HCT116 (cell line): ENCODE measurements around the gene ZNRF3. TPM values are rescaled to one million over a fixed set of nuclear protein-coding genes. Genes with fewer than 3 reads are reported as not detected.

Experiments used
- ATAC-seq: fragments of 200-7000 bp; cut with Tn5 transposase; 2 replicates; pipeline ENCODE4 v1.9.1; 2020; ENCODE audit warnings: mild to moderate bottlenecking, moderate library complexity
- BruUV-seq: library from RNA; stranded (reverse); fragments of 400-500 nt; replicated peaks from 2 replicates; lab custom pipeline; 2021; lab: Mats Ljungman, UMichigan
- CTCF ChIA-PET: fragments of 300-600 bp; sonication (Branson Sonifier 250); formaldehyde crosslinking; loops from one replicate; lab custom pipeline; 2021; ENCODE audit warnings: antibody characterized with exemption; lab: Charles Lee
- POLR2A ChIA-PET: fragments of 300-600, 350-600 bp; sonication (Branson Sonifier 250); formaldehyde crosslinking; loops from one replicate; lab custom pipeline; 2021; ENCODE audit warnings: antibody characterized with exemption; lab: Charles Lee
- RAD21 ChIA-PET, 2 experiments: fragments of 300-600 bp; sonication (Branson Sonifier 250); formaldehyde crosslinking; loops; one replicate each; lab custom pipeline; 2023; ENCODE audit warnings: low total read pairs in 2 of 2; ENCODE audit not compliant: uncharacterized antibody in 2 of 2, unreplicated experiment in 2 of 2, low non-redundant PET in 1 of 2; lab: Charles Lee
- DNase-seq: peaks from one replicate; pipeline ENCODE4 v3.0.0-alpha.2; 2010; ENCODE audit warnings: low read depth, low spot score
- H2AFZ ChIP-seq: fragments of 200-600 bp; shearing (Covaris generic), sonication (generic); 2 replicates; pipeline ENCODE4 v1.6.1; 2017; ENCODE audit warnings: low read depth, mixed run types, mixed read lengths, antibody characterized with exemption, low read length; ENCODE audit not compliant: poor library complexity, severe bottlenecking
- H3K27ac ChIP-seq: 2 replicates; pipeline ENCODE4 v1.5.1; 2012; ENCODE audit warnings: low read depth, low read length
- H3K27me3 ChIP-seq: fragments of 200-600 bp; sonication (generic); 2 replicates; pipeline ENCODE4 v1.6.1; 2016; ENCODE audit warnings: mixed run types, low read length, mixed read lengths; ENCODE audit not compliant: insufficient read depth
- H3K36me3 ChIP-seq, 2 experiments: fragments of 200-500 bp in 1 of 2; fragments of 200-600 bp in 1 of 2; sonication (Bioruptor generic) in 1 of 2; sonication (generic) in 1 of 2; 2 replicates each; pipeline versions ENCODE4 v1.5.1 to v1.6.1; 2014 to 2016; ENCODE audit warnings: low read length in 2 of 2, inconsistent platforms in 1 of 2, mixed read lengths in 1 of 2, mixed run types in 1 of 2; ENCODE audit not compliant: insufficient read depth in 2 of 2, control insufficient read depth in 1 of 2
- H3K4me1 ChIP-seq, 2 experiments: fragments of 200-600 bp in 1 of 2; sonication (generic) in 1 of 2; 2 replicates each; pipeline versions ENCODE4 v1.5.1 to v1.6.1; 2012 to 2017; ENCODE audit warnings: low read length in 2 of 2, inconsistent platforms in 1 of 2, mild to moderate bottlenecking in 1 of 2, mixed read lengths in 1 of 2, mixed run types in 1 of 2, moderate library complexity in 1 of 2; ENCODE audit not compliant: insufficient read depth in 2 of 2, control insufficient read depth in 1 of 2
- H3K4me2 ChIP-seq: fragments of 200-600 bp; sonication (generic); 2 replicates; pipeline ENCODE4 v1.6.1; 2017; ENCODE audit warnings: mixed run types, low read length, mixed read lengths
- H3K4me3 ChIP-seq, 2 experiments: fragments of 200-600 bp in 1 of 2; sonication (generic) in 1 of 2; replicated peaks in 1 of 2; 2 replicates each; pipeline ENCODE4 v1.5.1; 2011 to 2016; ENCODE audit warnings: low read length in 2 of 2, control low read depth in 1 of 2, low read depth in 1 of 2, mild to moderate bottlenecking in 1 of 2, mixed read lengths in 1 of 2, mixed run types in 1 of 2
- H3K79me2 ChIP-seq: fragments of 200-600 bp; sonication (generic); 2 replicates; pipeline ENCODE4 v1.6.1; 2017; ENCODE audit warnings: mild to moderate bottlenecking, mixed run types, low read length, moderate library complexity, mixed read lengths; ENCODE audit not compliant: insufficient read depth
- H3K9ac ChIP-seq: fragments of 200-600 bp; sonication (generic); 2 replicates; pipeline ENCODE4 v1.6.1; 2016; ENCODE audit warnings: low read length, mixed read lengths
- H3K9me2 ChIP-seq: fragments of 200-600 bp; sonication (generic), shearing (Covaris generic); 2 replicates; pipeline ENCODE4 v1.6.1; 2017; ENCODE audit warnings: mixed run types, mild to moderate bottlenecking, moderate library complexity; ENCODE audit not compliant: insufficient read depth
- H3K9me3 ChIP-seq, 2 experiments: fragments of 200-500 bp in 1 of 2; fragments of 200-600 bp in 1 of 2; sonication (Bioruptor generic) in 1 of 2; sonication (generic) in 1 of 2; 2 replicates each; pipeline ENCODE4 v1.6.1; 2014 to 2017; ENCODE audit warnings: low read length in 2 of 2, mixed read lengths in 2 of 2, inconsistent platforms in 1 of 2, low read depth in 1 of 2, mild to moderate bottlenecking in 1 of 2, mixed run types in 1 of 2, moderate library complexity in 1 of 2; ENCODE audit not compliant: control insufficient read depth in 1 of 2, insufficient read depth in 1 of 2
- H4K20me1 ChIP-seq: fragments of 200-600 bp; sonication (generic), shearing (Covaris generic); 2 replicates; pipeline ENCODE4 v1.6.1; 2017; ENCODE audit warnings: mixed run types, mild to moderate bottlenecking, moderate library complexity; ENCODE audit not compliant: insufficient read depth
- CBX3 ChIP-seq: IDR thresholded peaks from 2 replicates; pipeline ENCODE4 v1.6.1; 2012; ENCODE audit warnings: low read depth
- EGR1 ChIP-seq: IDR thresholded peaks from 2 replicates; pipeline ENCODE4 v1.6.1; 2012; ENCODE audit warnings: low read depth
- EZH2 ChIP-seq: fragments of 200-600 bp; sonication (generic); IDR thresholded peaks from 2 replicates; pipeline ENCODE4 v1.6.1; 2017; ENCODE audit warnings: antibody characterized with exemption, mixed run types
- EZH2phosphoT487 ChIP-seq: fragments of 200-600 bp; IDR thresholded peaks from 2 replicates; pipeline ENCODE4 v1.6.1; 2018; ENCODE audit warnings: antibody characterized with exemption, borderline replicate concordance
- JUND ChIP-seq: IDR thresholded peaks from 2 replicates; pipeline ENCODE4 v1.6.1; 2012
- SP1 ChIP-seq: IDR thresholded peaks from 2 replicates; pipeline ENCODE4 v1.6.1; 2012; ENCODE audit warnings: low read depth
- ZFX ChIP-seq: fragments of 450-650 bp; IDR thresholded peaks from 2 replicates; pipeline ENCODE4 v1.6.1; 2017
- ZNF274 ChIP-seq: fragments of 200-500 bp; sonication (Bioruptor generic); IDR thresholded peaks from 2 replicates; pipeline ENCODE4 v1.6.1; 2014; ENCODE audit warnings: mild to moderate bottlenecking, low read depth, low read length, inconsistent platforms
- intact Hi-C: fragments of 100-400 bp; cut with micrococcal nuclease; formaldehyde crosslinking; loops from 2 replicates; pipeline ENCODE4 v1.10.0; 2022
- total RNA-seq: library from RNA; stranded (reverse); gene quantifications from one replicate; pipeline ENCODE4 v1.2.1, GENCODE V29; 2021; ENCODE audit not compliant: unreplicated experiment
- TF ChIP-seq, protein P1 (sequence below): IDR thresholded peaks from 2 replicates; pipeline ENCODE4 v1.6.1; 2012
- TF ChIP-seq, protein P2 (sequence below), 3 experiments: fragments of 200-600 bp in 1 of 3; sonication (generic) in 1 of 3; IDR thresholded peaks in 2 of 3; conservative IDR thresholded peaks in 1 of 3; 2 replicates each; pipeline ENCODE4 v1.5.1; 2012 to 2017; ENCODE audit warnings: low read depth in 2 of 3, low read length in 2 of 3, antibody characterized with exemption in 1 of 3, borderline replicate concordance in 1 of 3, control low read depth in 1 of 3, mild to moderate bottlenecking in 1 of 3, mixed read lengths in 1 of 3, mixed run types in 1 of 3, moderate library complexity in 1 of 3; ENCODE audit not compliant: insufficient read depth in 1 of 3
- TF ChIP-seq, protein P3 (sequence below): IDR thresholded peaks from 2 replicates; pipeline ENCODE4 v1.6.1; 2012; ENCODE audit warnings: low read depth
- TF ChIP-seq, protein P4 (sequence below): IDR thresholded peaks from 2 replicates; pipeline ENCODE4 v1.6.1; 2011; ENCODE audit warnings: mild to moderate bottlenecking, low read length, moderate library complexity; ENCODE audit not compliant: insufficient replicate concordance; ENCODE audit errors: extremely low read depth

ZNRF3 gene
- total RNA-seq, 1 experiment from 2014 or later: 12.2 TPM

DNA sequence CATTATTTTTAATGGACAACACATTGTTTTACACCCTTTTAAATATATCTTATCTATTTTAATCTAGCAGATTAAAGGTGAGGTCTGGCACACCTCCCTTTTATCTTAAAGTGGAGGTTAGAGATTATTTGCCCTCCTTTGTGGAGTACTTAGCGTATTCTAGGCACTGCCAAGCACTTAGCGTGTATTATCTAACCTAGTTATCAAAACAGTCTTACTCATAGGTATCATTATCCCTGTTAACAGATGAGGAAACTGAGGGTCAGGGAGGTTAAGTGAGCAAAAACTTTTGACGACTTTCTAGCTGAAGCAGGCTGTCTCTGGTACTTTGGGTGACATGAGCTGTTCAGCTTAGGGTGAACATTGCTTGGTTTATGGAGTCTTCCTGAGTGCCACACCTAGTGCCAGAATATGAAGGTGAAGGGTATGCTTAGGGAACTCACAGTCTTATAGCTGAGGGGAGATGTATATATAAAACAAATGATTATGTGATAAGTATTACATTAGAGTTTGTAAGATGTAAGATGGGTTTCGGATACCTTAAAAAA lies 55.0 kb downstream of the ZNRF3 start (continued):
- TF ChIP-seq, protein P1, sequence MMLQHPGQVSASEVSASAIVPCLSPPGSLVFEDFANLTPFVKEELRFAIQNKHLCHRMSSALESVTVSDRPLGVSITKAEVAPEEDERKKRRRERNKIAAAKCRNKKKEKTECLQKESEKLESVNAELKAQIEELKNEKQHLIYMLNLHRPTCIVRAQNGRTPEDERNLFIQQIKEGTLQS: no peak

DNA sequence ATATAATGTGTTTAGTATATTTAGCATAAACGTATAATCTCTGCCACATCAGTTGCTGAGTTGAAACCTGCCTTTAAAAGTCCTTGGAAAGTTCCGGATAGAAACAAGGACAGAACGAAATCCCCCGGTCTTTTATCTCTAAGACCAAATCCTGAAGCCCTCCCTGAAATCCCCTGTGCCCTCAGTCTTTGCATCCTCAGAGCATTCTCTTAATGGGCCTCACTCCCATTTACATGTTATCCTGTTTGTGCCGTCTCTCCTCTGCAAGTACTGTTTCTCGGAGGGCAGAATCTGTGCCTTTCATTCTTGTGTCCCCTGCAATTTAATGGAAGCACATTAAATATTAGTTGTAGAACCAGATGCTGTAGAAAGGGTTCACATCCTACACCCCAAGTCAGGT lies 56.0 kb downstream of the ZNRF3 start:
- Histone ChIP-seq H3K79me2 (peaks cover 74% of the 10 kb centered on the region), H3K36me3 (no peaks in the 10 kb centered on the region), H3K4me2 (no peak overlapping the region), H3K27ac (no peak overlapping the region), H2AFZ (no peak overlapping the region), H3K27me3 (no peaks in the 10 kb centered on the region), H3K9me3 (no peaks in the 10 kb centered on the region), H3K9me2 (no peaks in the 10 kb centered on the region), H3K4me1 (peaks cover 15 to 20% of the 10 kb centered on the region in 2 experiments; a peak in 3 of 4 replicates), H4K20me1 (no peaks in the 10 kb centered on the region), H3K9ac (no peak overlapping the region), H3K4me3 (no peak overlapping the region)
- DNase-seq (no peak), ATAC-seq (no peak)
- intact Hi-C loops: no loop called here
- ChIA-PET CTCF (interaction anchor here (0.9 kb wide), 1 partner anchor 10 kb away, joined by 3 read pairs; no protein-coding TSS in a partner anchor), POLR2A (no interaction called here), RAD21 (no interaction called here)
- TF ChIP-seq EZH2 (no peak), ZNF274 (no peak), EGR1 (no peak), EZH2phosphoT487 (no peak), JUND (no peak), ZFX (no peak), CBX3 (no peak), SP1 (no peak)
- TF ChIP-seq, protein P2, sequence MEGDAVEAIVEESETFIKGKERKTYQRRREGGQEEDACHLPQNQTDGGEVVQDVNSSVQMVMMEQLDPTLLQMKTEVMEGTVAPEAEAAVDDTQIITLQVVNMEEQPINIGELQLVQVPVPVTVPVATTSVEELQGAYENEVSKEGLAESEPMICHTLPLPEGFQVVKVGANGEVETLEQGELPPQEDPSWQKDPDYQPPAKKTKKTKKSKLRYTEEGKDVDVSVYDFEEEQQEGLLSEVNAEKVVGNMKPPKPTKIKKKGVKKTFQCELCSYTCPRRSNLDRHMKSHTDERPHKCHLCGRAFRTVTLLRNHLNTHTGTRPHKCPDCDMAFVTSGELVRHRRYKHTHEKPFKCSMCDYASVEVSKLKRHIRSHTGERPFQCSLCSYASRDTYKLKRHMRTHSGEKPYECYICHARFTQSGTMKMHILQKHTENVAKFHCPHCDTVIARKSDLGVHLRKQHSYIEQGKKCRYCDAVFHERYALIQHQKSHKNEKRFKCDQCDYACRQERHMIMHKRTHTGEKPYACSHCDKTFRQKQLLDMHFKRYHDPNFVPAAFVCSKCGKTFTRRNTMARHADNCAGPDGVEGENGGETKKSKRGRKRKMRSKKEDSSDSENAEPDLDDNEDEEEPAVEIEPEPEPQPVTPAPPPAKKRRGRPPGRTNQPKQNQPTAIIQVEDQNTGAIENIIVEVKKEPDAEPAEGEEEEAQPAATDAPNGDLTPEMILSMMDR (IDR thresholded peaks at IDR 0.05 in 2 of 3, conservative IDR thresholded peaks at IDR 0.05 in 1 of 3; ENCODE audit: borderline replicate concordance in 1 of 3, insufficient read depth in 1 of 3, low read depth in 2 of 3, low read length in 2 of 3): no peak
- TF ChIP-seq, protein P3, sequence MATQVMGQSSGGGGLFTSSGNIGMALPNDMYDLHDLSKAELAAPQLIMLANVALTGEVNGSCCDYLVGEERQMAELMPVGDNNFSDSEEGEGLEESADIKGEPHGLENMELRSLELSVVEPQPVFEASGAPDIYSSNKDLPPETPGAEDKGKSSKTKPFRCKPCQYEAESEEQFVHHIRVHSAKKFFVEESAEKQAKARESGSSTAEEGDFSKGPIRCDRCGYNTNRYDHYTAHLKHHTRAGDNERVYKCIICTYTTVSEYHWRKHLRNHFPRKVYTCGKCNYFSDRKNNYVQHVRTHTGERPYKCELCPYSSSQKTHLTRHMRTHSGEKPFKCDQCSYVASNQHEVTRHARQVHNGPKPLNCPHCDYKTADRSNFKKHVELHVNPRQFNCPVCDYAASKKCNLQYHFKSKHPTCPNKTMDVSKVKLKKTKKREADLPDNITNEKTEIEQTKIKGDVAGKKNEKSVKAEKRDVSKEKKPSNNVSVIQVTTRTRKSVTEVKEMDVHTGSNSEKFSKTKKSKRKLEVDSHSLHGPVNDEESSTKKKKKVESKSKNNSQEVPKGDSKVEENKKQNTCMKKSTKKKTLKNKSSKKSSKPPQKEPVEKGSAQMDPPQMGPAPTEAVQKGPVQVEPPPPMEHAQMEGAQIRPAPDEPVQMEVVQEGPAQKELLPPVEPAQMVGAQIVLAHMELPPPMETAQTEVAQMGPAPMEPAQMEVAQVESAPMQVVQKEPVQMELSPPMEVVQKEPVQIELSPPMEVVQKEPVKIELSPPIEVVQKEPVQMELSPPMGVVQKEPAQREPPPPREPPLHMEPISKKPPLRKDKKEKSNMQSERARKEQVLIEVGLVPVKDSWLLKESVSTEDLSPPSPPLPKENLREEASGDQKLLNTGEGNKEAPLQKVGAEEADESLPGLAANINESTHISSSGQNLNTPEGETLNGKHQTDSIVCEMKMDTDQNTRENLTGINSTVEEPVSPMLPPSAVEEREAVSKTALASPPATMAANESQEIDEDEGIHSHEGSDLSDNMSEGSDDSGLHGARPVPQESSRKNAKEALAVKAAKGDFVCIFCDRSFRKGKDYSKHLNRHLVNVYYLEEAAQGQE: no peak
- TF ChIP-seq, protein P4, sequence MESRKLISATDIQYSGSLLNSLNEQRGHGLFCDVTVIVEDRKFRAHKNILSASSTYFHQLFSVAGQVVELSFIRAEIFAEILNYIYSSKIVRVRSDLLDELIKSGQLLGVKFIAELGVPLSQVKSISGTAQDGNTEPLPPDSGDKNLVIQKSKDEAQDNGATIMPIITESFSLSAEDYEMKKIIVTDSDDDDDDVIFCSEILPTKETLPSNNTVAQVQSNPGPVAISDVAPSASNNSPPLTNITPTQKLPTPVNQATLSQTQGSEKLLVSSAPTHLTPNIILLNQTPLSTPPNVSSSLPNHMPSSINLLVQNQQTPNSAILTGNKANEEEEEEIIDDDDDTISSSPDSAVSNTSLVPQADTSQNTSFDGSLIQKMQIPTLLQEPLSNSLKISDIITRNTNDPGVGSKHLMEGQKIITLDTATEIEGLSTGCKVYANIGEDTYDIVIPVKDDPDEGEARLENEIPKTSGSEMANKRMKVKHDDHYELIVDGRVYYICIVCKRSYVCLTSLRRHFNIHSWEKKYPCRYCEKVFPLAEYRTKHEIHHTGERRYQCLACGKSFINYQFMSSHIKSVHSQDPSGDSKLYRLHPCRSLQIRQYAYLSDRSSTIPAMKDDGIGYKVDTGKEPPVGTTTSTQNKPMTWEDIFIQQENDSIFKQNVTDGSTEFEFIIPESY: no peak
- no TSS peak for BruUV-seq
